ENCODE results near the gene CD4. TPM values are rescaled to one million over a fixed set of nuclear protein-coding genes. Genes with fewer than 3 reads are reported as not detected.
A peak's percentile ranks its signal among the peaks of the same experiment; 100 is the strongest.

The CD4 gene
- total and polyA plus RNA-seq, 10 of the 15 experiments (the other 5 are each of a cell fraction or from before 2014, with no cell fraction given): 0.24 to 1.6 (median 0.69) TPM

- BruUV-seq (replicated peaks): TSS peak; percentile 62
- peak overlapping the region; percentile 95 for H2AFZ ChIP-seq (ENCODE audit: control insufficient read depth, low read depth, low read length)
- H4K20me1 ChIP-seq (ENCODE audit: control insufficient read depth, insufficient read depth): no peaks in the 10 kb centered on the region
- TF ChIP-seq EGR1 (IDR thresholded peaks at IDR 0.05; ENCODE audit: borderline replicate concordance in 1 of 2, low read depth in 2 of 2, low read length in 2 of 2) (0 out of 3 replicates have a peak, but pooled peaks of 1 of the 2 experiments have one; percentile 5), JUND (IDR thresholded peaks at IDR 0.05; ENCODE audit: low read depth, low read length) (no peak)
- H3K9me3 ChIP-seq (replicated peaks; ENCODE audit: control insufficient read depth, insufficient read depth, low read length): no peaks in the 10 kb centered on the region
- peak; percentile 23 for ATAC-seq
- CTCF ChIA-PET: interaction anchor here (0.6 to 10.9 kb wide), 28 partner anchors 12 to 385 kb away, joined by 3 to 221 read pairs (median 7); partner anchors contain the start of genes CDCA3, COPS7A, LAG3 and PTMS
- H3K79me2 ChIP-seq (ENCODE audit: control insufficient read depth, insufficient read depth, low read length): peaks cover 18% of the 10 kb centered on the region
- peak overlapping the region; percentile 100 for H3K4me2 ChIP-seq (ENCODE audit: control insufficient read depth, insufficient read depth)
- POLR2A ChIA-PET: interaction anchor here (0.6 to 4.5 kb wide), 27 partner anchors 8 to 216 kb away, joined by 3 to 60 read pairs (median 5); partner anchors contain the start of genes C12orf57, CDCA3, COPS7A and LAG3
- SMC1A ChIA-PET (ENCODE audit: uncharacterized antibody, unreplicated experiment): interaction anchor here (0.6 to 4.8 kb wide), 25 partner anchors 11 to 184 kb away, joined by 3 to 84 read pairs (median 7); partner anchors contain the start of genes CD4, CDCA3, COPS7A and GNB3
- peak overlapping the region; percentile 99 for H3K27ac ChIP-seq (ENCODE audit: control insufficient read depth, insufficient read depth)
- no peak for DNase-seq (ENCODE audit: low read depth, low spot score)
- peak overlapping the region; percentile 97 for H3K9ac ChIP-seq (ENCODE audit: control insufficient read depth, insufficient read depth, low read length)
- intact Hi-C loops (cut with micrococcal nuclease; ENCODE audit: unreplicated experiment) (no loop called here), in situ Hi-C loops (cut with MboI) (loop anchor here (5.0 kb wide), 1 partner anchor 75 kb away; the partner anchor contains the start of gene P3H3)
- no peak for FAIRE-seq
- H3K36me3 ChIP-seq (ENCODE audit: control insufficient read depth in 2 of 2, insufficient read depth in 2 of 2, low read length in 1 of 2): peaks cover 6 to 14% of the 10 kb centered on the region in 2 experiments; a peak in 3 of 4 replicates
- WGBS (ENCODE audit: insufficient coverage, insufficient replicate concordance, low lambda C conversion rate, missing lambda C conversion rate): 11% methylated on average over 24 of the region's 24 CpGs
- peaks cover 11% of the 10 kb centered on the region for H3K4me1 ChIP-seq (ENCODE audit: control insufficient read depth, insufficient read depth, low read length)
- peak overlapping the region; percentile 80 for H3K4me3 ChIP-seq
- RAD21 ChIA-PET (ENCODE audit: unreplicated experiment): interaction anchor here (0.7 to 4.4 kb wide), 34 partner anchors 7 to 213 kb away, joined by 3 to 68 read pairs (median 6); partner anchors contain the start of genes CDCA3, COPS7A, GPR162 and LPAR5
- H3K27me3 ChIP-seq (replicated peaks in 1 of 2; ENCODE audit: control insufficient read depth in 2 of 2, insufficient read depth in 2 of 2, low read length in 1 of 2): no peaks in the 10 kb centered on the region
Measured at GRCh38 chr12:6752167-6752920, 37.0 kb upstream of the CD4 start.

All from GM12878 (cell line).